ENCODE measurements around the gene HOXC12.

GRCh38 chr12:53963434-53964314, 9.0 kb downstream of the HOXC12 start:
- TF ChIP-seq SP1 (IDR thresholded peaks at IDR 0.05; ENCODE audit: low read depth, low read length) (no peak), MAFK (IDR thresholded peaks at IDR 0.05; ENCODE audit: low read depth, low read length) (no peak), EP300 (IDR thresholded peaks at IDR 0.05; ENCODE audit: borderline replicate concordance in 1 of 2, low read depth in 2 of 2, low read length in 2 of 2) (no peak)

Measured in H1 (cell line).